Adrenal gland (tissue), 5 donors: Measurements from ENCODE around the gene LDLR.
"Not testable (repeated sequence)": the region's sequence is repeated elsewhere in the genome, so short reads cannot be mapped to it uniquely, and the experiment has no call there.

Experiments used
- CTCF ChIP-seq, 6 experiments: fragments of 450-650 bp in 4 of 6; fragments of 200-600 bp in 2 of 6; sonication (generic) in 1 of 6; IDR thresholded peaks; 1 replicate in 5 of 6; 2 replicates in 1 of 6; pipeline versions ENCODE4 v1.5.1 to v1.8.0; 2016 to 2021; ENCODE audit warnings: antibody characterized with exemption in 6 of 6, mild to moderate bottlenecking in 2 of 6, moderate library complexity in 1 of 6
- POLR2A ChIP-seq, 2 donors: fragments of 450-650 bp; IDR thresholded peaks; one replicate each; pipeline ENCODE4 v1.6.1; 2017; ENCODE audit warnings: antibody characterized with exemption in 2 of 2, mild to moderate bottlenecking in 2 of 2, moderate library complexity in 1 of 2
- donor health status: DM: no; HTN: no; CAD: no.

DNA sequence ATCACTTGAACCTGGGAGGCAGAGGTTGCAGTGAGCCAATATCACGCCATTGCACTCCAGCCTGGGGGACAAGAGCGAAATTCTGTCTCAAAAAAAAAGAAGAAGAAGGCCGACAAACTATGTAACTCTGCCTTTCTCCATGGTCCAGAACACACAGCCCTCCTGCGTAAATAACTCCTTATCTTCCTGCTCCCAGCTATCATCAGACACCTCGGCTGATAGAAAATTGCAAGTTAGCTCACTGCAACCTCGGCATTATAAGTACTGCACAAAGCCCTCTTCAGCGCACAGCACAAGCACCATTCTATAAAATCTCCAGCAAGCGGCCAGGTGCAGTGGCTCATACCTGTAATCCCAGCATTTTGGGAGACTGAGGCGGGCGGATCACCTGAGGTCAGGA lies 14.4 kb downstream of the LDLR start:
- not testable (repeated sequence) for TF ChIP-seq CTCF, POLR2A (IDR thresholded peaks at IDR 0.05)
